ENCODE results near the gene PRR29. TPM values are rescaled to one million over a fixed set of nuclear protein-coding genes. Genes with fewer than 3 reads are reported as not detected.

PRR29 gene
- total RNA-seq, 1 donor from 2014 or later = 0.17 TPM

GRCh38 chr17:63988741-63989621, 9.2 kb upstream of the PRR29 start:
- H3K4me3 ChIP-seq (ENCODE audit: low read depth, low read length) = no peak overlapping the region
- no peak for DNase-seq (ENCODE audit: low read depth)
- TF ChIP-seq, protein P1, sequence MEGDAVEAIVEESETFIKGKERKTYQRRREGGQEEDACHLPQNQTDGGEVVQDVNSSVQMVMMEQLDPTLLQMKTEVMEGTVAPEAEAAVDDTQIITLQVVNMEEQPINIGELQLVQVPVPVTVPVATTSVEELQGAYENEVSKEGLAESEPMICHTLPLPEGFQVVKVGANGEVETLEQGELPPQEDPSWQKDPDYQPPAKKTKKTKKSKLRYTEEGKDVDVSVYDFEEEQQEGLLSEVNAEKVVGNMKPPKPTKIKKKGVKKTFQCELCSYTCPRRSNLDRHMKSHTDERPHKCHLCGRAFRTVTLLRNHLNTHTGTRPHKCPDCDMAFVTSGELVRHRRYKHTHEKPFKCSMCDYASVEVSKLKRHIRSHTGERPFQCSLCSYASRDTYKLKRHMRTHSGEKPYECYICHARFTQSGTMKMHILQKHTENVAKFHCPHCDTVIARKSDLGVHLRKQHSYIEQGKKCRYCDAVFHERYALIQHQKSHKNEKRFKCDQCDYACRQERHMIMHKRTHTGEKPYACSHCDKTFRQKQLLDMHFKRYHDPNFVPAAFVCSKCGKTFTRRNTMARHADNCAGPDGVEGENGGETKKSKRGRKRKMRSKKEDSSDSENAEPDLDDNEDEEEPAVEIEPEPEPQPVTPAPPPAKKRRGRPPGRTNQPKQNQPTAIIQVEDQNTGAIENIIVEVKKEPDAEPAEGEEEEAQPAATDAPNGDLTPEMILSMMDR (conservative IDR thresholded peaks at IDR 0.05; ENCODE audit: low read depth, low read length) = no peak

DNA sequence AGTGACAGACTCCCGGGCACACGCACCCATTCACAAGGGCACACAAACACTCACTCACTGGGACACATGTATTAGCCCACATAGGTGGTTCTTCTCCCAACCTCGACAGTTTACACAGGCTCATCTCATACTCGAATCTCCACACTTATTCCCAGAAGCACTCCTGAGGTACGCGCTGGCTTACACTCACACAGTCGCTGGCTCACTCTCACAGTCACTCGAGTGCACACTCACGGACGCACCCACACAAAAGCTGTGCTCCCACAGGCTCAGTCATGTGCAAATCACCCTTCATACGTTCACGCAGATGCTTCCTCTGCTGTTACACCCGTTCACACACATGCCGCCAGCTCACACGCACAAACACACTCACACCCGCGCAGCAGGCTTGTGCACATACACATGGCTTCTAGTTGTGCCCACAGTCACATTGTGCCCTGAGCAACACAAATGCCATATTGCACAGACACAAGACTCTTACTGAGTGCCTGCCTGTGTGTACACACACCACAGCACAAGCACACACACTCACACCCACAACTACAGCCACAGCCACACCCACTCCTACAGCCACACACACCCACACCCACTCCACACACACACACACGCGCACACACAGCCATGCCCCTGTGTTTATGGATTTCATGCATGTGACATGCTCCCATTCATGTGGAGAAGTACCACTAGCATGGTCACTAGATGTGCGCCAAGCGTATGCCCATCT, 8.4 kb upstream of the PRR29 start:
- no peak for DNase-seq (ENCODE audit: low read depth)
- no peak overlapping the region for H3K4me3 ChIP-seq (ENCODE audit: low read depth, low read length)
- TF ChIP-seq, protein P1 (conservative IDR thresholded peaks at IDR 0.05; ENCODE audit: low read depth, low read length) = no peak

DNA sequence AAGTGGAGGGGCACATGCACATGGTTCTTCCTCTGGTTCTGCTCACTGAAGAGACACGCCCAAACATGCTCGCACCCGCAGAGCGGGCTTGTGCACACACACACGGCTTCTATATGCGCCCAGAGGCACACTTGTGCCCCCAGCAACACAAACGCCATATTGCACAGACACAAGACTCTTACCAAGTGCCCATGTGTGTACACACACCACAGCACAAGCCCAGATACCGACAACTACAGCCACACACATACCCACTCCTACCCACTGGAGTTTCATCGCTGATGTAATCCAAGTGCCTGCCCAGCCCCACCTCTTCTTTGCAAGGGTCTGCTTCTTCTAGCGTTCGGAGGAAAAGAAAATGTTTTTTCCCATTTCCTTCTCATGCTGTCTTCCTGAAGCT, 6.5 kb upstream of the PRR29 start:
- TF ChIP-seq, protein P1 (conservative IDR thresholded peaks at IDR 0.05; ENCODE audit: low read depth, low read length) = no peak
- no peak for DNase-seq (ENCODE audit: low read depth)
- no peak overlapping the region for H3K4me3 ChIP-seq (ENCODE audit: low read depth, low read length)

DNA sequence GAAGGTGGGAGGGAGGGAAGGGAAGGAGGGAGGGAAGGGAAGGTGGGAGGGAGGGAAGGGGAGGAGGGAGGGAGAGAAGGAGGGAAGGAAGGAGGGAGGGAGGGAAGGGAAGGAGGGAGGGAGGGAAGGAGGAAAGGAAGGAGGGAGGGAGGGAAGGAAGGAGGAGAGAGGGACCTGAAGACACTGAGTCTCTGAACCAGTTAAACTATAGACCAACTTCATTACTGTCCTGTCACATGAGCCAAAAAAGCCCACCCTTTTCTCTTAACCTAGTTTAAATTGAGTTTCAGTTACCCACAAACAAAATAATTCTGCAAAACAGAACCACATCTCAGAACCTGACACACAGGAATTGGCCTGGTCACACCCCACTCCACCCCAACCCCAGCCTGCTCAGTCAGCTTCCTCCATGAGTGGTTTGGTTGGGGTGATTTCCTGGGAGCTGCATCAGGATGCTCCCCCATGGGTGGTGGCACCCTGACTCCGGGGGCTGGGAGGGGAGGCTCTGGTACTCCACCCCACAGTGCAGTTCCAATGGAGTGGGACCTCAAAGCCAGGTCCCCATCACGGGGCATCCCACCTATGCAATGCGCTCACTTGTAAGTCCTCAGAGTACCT, 4.7 kb upstream of the PRR29 start:
- TF ChIP-seq, protein P1 (conservative IDR thresholded peaks at IDR 0.05; ENCODE audit: low read depth, low read length) = no peak
- no peak for DNase-seq (ENCODE audit: low read depth)
- H3K4me3 ChIP-seq (ENCODE audit: low read depth, low read length) = no peak overlapping the region

- H3K4me3 ChIP-seq (ENCODE audit: low read depth, low read length) = no peak overlapping the region
- DNase-seq (ENCODE audit: low read depth) = no peak
- TF ChIP-seq, protein P1 (conservative IDR thresholded peaks at IDR 0.05; ENCODE audit: low read depth, low read length) = no peak
These were observed 2.5 kb upstream of the PRR29 start for GRCh38 chr17:63995626-63996025.

DNA sequence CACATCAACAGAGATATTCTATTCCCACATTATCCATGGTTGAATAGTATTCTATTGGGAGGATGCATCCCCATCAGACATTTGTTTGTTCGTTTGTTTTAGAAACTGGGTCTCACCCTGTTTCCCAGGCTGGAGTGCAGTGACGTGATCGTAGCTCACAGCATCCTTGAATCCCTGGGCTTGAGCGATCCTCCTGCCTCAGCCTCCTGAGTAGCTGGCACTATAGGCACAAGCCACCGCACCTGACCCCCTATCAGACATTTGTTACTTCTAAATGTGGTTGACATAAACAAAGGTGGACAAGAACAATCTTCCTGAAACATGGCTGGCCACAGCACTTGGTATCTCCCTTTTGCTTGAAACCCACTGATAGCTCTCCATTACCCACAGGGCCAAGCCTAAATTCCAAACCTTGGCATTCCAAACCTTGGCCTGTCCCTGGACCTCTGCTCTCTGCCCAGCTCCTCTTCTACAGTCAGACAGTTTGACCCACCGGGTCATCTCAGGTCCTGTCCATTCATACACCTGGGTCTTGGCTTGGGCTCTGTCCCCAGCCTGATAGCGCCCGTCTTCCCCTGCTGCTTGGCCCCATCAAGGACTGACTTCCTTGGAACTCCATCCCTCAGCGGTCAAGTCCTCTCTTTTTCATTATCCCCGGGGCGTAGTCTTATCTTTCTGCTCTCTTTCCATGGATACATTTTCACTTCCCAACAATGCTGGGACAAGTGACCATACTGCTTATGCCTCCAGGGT, 1.5 kb upstream of the PRR29 start:
- no peak for DNase-seq (ENCODE audit: low read depth)
- TF ChIP-seq, protein P1 (conservative IDR thresholded peaks at IDR 0.05; ENCODE audit: low read depth, low read length) = no peak

More for the DNA sequence above, 1.5 kb upstream of the PRR29 start:
- no peak overlapping the region for H3K4me3 ChIP-seq (ENCODE audit: low read depth, low read length)

Data from epithelial cell of proximal tubule (primary cell).